Stimulated activated CD8-positive, alpha-beta memory T cell treated with anti-CD3 and anti-CD28 coated beads, Interleukin-12 subunit alpha, Interleukin-12 subunit beta, amount 100 ng/mL, for 24 hours (primary cell): ENCODE measurements around the gene CDH23.

Experiments used
- DNase-seq: peaks from one replicate; pipeline ENCODE4 v3.0.0-alpha.2; 2020; ENCODE audit errors: extremely low read depth

CDH23 gene

GRCh38 chr10:71833451-71834342 lies 437.0 kb downstream of the CDH23 start:
- DNase-seq = no peak

- DNase-seq = no peak
Measured at GRCh38 chr10:71834343-71834674, 437.6 kb downstream of the CDH23 start.

DNA sequence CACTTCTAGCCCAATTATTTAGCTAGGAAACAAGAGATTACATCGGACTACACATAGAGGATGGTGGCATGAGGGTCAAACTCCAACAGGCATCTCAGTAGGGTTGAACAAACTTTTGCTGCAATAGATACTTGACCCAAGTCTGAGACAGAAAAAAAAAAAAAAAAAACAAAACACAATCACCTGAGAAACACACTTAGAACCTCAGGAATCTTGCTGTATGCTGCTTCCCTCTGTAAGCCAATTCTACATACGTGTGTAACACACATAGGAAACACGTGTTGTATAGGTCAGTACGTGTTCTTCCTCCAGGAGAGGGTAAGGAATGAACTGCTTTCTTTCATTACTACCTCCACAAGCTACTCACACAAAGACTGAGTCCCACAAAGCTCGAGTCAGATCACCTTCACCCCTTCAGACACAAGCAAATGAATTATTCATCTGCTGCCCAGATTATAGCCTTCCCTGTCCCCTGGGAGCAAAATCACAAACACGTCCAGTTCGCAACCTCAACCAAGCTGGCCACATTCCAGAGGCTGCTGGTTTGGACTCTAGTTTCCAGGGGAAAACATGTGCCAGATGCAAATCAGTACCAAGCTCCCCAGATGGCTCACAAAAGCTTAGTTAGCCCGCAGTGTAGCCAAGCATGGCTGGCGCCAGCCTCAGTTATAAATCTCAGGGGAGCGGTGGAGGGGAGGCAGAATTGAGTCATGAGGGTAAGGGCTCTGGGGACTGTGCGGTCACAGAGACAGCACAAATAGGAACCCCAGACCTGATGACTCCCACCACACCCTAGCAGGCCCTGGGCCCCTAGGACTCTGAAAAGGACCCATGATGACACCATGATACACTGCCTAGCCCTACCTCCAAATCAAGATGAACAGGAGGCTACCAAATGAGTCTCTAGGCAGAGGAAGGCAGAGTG lies 439.2 kb downstream of the CDH23 start:
- DNase-seq = no peak

- no peak for DNase-seq
Measured at GRCh38 chr10:71836596-71836974, 439.9 kb downstream of the CDH23 start.

DNA sequence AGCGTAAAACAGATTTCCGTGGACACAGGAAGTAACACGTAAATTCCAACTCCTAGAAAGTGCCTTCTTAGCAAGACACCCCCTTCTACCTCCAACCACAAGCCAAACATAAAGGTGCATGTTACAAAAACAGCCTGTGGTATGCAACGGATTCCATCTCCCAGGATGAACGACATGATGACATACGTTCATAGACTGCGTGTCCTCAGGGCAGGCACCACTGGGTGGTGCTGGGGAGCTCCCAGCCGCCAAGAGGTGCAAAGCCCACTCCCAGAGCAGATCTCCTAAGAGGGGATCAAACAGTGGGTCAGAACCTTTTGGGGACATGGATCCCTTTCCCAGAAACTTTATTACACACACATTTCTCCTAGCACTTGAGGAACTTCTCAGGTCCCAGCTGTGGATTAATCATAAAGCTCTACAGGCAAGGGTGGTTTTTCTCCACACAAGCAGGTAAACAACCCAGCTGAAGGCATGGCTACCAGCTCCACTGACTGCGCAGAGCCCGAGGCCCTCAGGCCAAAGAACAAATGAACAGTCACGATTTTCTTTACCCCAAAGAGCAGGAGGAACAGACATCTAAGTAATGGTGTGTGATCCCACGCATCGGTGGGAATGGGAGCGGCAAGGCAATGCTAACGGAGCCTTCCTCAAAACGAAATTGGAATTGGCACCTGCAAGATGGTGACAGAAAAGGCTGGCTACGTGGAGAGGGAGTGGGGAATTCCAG lies 440.5 kb downstream of the CDH23 start:
- no peak for DNase-seq

DNA sequence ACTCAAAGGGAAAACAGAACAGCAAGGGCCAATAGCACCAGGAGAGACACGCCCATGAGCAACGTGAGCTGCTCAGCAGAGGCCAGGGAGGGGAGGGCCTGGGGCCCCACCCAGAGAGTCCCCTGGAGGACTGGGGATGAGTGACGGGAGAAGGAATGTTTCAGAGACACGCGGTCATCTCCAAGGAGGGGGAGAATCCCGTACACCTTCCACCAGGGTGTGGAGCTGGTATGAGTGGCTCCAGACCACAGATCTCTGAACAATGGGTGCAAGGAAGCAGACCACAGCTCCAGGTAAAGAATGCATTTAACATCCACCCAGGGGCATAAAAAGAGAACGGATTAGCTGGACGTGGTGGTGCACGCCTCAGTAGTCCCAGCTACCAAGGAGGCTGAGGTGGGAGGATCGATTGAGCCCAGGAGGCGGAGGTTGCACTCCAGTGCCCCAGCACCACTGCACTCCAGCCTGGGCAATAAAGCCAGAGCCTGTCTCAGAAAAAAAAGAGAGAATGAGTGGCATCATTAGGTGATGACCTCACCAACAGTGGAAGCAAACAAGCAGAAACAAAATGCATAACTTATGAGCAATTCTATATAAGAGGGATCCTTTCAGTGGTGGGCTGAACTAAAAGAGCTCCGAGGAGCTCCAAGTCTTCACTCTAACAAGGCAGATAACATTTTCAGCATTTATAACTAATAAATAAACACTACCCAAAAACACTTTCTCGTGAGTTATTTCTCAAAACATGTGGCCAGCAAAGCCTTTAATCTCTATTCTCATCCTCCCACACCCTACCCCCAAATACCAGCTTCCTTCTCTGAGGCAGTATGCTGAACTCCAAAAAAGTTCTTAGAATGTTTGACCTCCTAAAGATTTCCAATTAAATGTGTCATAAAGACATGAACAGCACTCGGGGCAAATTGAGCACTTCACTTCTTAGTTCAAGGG lies 441.8 kb downstream of the CDH23 start:
- DNase-seq = no peak

DNA sequence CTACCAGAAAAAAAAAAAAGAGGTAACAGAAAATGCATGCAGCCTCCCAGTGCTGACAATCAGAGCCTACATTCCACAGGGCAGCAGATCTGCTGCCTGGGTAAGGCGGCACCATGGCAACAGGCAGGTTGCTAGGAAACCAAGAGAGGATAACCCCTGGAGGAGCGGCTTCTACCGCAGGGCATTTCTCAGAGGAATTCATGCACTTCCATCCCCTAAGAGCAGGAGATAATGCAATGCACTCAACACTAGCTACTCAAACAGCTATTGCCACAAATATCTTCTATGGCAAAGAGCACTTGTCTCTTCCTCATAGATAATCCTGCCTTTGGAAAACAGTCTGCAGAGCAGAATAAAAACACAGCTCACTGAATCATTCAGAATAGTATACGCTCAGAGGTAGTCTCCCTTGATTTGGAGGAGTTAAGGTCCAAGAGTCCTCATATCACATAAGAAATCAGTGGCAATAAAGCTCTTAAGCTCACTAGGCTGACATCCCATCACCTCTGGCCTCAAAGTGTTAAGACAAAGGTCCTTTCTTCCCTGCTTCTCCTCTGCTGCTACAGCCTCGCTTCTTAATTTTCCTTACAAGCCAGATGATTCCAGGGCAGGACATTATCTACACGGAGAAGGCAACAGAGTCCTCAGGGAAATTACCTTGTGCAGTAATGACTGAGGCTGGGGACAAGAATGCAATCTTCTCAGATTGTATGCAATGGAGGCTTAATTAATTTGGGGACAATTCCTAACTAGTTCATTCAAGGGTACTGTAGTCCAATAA lies 443.6 kb downstream of the CDH23 start:
- DNase-seq = no peak

- DNase-seq = no peak
Measured at GRCh38 chr10:71840958-71841335, 444.2 kb downstream of the CDH23 start.

- no peak for DNase-seq
Measured at GRCh38 chr10:71842422-71842821, 445.7 kb downstream of the CDH23 start.

DNA sequence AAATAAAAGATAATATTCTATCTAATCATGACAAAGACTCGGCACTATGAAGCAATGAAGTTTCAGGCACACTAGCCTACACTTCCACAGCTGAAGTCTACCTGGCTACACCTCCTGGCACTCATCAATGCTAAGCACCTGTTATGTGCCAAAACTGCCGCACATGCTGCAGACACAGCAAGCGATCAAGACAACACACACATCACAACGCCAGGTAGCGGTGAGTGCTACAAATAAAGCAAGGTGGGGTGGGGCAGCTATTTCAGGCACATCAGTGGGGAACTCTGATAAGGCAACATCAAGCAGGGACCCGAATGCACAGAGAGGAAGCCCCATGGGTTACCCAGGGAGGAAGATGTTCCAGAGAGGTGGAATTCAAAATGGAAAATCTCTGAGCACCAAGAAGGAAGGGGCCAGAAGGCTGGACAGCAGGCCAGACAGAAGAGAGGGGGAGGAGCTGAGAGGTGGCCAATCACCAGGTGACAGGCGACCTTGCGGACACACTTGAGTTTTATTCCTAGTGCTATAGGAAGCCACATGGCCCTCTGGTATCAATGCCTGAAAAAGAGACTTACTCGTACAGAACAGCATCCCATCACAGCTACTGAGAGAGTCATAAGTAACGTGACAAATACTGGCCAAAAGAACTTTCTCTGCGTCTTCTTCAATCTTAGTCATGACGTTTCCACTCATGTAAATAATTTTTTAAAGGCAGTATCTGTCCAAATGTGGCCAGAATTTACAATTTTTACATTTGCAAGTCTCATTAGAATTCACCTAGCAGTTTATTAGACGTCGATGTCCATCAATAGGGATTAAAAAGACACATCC lies 446.4 kb downstream of the CDH23 start:
- no peak for DNase-seq

DNA sequence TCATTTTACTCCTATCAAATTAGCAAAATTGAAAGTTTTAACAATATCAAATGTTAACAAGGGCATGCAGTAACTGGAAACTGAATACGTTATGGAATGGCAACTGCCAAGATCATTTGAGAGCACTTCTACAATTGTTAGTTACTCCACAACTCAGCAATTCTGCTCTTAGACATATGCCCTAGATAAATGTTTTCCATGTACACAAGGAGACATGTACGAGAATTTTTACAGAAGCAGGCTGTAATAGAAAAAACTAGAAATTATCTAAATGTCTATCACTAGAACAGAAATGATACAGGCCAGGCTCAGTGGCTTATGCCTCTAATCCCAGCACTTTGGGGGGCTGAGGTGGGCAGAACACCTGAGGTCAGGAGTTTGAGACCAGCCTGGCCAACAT lies 447.4 kb downstream of the CDH23 start:
- DNase-seq = no peak

- DNase-seq = no peak
Measured at GRCh38 chr10:71844695-71845094, 448.0 kb downstream of the CDH23 start.

DNA sequence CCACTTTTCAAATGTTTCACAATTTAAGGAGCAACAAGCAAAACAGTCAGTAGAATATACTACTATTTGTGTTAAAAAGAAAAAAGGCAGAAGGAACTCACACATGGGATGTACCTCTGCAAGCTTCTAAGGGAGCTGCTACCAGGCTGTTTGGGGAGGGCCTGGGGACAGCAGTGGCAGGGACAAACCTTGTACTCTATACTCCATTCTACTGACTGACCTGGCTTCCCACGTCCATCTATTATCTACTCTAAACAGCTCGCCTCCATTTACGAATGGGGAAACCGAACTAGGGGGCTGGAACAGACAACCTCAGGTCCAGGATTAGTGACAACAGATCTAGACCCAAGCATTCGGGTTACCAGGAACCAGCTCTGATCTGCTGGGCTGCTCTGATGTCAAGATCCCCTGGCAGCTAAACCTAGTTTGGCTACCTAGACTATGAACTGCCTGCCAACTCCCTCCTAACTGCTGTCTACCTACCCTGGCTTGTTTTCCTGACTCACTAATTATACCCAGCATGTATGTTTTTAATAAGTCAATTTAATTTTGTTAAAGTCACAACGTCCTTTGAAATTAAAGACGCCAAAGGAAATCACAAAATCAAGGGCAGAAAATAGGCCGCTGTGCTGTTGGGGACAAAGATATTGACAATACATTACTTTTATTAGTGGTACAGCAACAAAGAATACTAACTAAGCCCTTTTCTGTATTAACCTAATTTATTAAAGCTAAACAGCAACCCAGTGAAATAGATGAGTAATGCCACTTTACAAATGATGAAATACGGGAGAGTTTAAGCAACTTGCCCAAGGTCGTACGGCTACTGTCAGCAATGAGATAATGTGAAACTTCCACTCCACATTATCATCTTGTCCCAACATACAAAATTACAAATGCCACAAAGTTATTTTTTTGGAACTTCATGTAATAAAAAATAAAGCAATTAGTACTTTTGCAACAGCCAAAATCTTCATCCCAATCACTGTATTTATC lies 449.0 kb downstream of the CDH23 start:
- no peak for DNase-seq

GRCh38 chr10:71846816-71847215 lies 450.1 kb downstream of the CDH23 start:
- DNase-seq = no peak

DNA sequence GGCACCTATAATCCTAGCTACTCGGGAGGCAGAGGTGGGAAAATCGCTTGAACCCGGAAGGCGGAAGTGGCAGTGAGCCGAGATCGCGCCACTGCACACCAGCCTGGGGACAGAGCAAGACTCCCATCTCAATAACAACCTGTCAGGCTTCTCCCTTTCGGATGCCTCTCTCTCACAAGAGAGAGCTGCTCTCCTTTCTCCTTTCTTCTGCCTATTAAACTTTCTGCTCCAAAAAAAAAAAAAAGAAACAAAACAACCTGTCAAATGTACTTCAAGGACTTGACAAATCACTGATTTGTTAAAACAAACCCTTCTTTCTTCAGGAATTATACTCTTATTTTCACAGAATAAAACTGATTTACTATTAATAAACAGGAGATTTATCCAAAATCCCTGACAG lies 450.7 kb downstream of the CDH23 start:
- no peak for DNase-seq

DNA sequence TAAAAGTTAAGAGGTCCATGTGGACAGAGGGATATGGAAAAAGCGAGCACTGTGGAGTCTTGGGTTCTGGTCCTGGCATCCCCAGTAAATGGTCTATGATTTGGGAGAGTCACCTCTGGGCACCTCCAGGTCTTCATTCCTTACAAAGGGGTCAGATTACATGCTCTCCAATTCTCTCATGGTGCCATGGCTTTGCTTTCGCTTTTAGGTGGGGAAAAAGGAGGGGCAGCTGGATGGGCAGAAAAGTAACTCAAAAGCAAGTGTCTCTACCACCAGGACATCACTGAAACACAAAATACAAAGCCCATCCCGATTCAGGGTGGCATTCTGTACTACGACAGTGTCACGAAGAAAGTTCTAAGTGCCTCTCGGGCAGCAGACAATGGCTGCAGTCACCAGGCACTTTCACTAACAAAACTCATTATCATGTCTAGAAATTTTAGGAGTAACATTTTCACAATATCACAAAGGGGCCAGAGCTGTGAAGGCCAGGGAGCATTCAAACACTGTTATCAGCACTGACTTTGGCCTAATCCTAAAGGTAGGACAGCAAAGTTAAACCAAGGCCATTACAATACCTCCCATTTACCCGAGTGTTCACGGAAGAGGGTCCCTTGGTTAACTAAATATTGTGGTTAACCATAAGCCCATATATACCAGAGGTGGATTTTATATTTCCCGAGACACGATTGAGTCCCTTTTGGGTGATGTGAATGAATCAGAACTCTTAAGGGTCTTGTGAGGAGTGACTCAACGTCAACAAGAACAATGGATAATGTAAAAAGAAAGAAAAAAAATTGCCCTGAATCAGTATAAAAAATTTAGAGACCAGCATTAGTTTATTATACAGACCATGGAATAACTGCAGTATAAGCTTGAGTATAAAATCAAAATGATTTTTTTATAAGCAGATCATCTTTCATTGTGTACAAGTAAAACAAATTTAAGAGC lies 451.9 kb downstream of the CDH23 start:
- no peak for DNase-seq

- DNase-seq = no peak
Measured at GRCh38 chr10:71849461-71849908, 452.8 kb downstream of the CDH23 start.
